NCI-H82 treated with DMSO at 0.1 percent for 48 hours (cell line): ENCODE data around the gene KCNAB1.

Source experiments
- DNase-seq: peaks from one replicate; lab custom pipeline; 2025; ENCODE audit not compliant: unreplicated experiment; lab: John Stamatoyannopoulos, UW

The KCNAB1 gene

GRCh38 chr3:156359368-156359767 is 239.0 kb downstream of the KCNAB1 start:
- DNase-seq = no peak

- DNase-seq = no peak
Observed at GRCh38 chr3:156360083-156360482, 239.7 kb downstream of the KCNAB1 start.

GRCh38 chr3:156360963-156361362 is 240.6 kb downstream of the KCNAB1 start:
- no peak for DNase-seq

GRCh38 chr3:156366559-156366958 is 246.2 kb downstream of the KCNAB1 start:
- DNase-seq = no peak

- no peak for DNase-seq
Observed at GRCh38 chr3:156368189-156368588, 247.8 kb downstream of the KCNAB1 start.

GRCh38 chr3:156371701-156372100 is 251.3 kb downstream of the KCNAB1 start:
- no peak for DNase-seq

- DNase-seq = no peak
Observed at GRCh38 chr3:156373095-156373494, 252.7 kb downstream of the KCNAB1 start.

- DNase-seq = no peak
Observed at GRCh38 chr3:156373654-156374053, 253.3 kb downstream of the KCNAB1 start.

- no peak for DNase-seq
Observed at GRCh38 chr3:156376199-156376598, 255.8 kb downstream of the KCNAB1 start.

- no peak for DNase-seq
Observed at GRCh38 chr3:156377266-156377665, 256.9 kb downstream of the KCNAB1 start.

- no peak for DNase-seq
Observed at GRCh38 chr3:156377718-156378117, 257.3 kb downstream of the KCNAB1 start.

GRCh38 chr3:156378871-156379270 is 258.5 kb downstream of the KCNAB1 start:
- DNase-seq = no peak

GRCh38 chr3:156379327-156379726 is 258.9 kb downstream of the KCNAB1 start:
- DNase-seq = no peak

GRCh38 chr3:156381253-156381652 is 260.9 kb downstream of the KCNAB1 start:
- DNase-seq = no peak

GRCh38 chr3:156382458-156383346 is 262.3 kb downstream of the KCNAB1 start:
- DNase-seq = no peak

- DNase-seq = no peak
Observed at GRCh38 chr3:156383441-156384025, 263.2 kb downstream of the KCNAB1 start.

GRCh38 chr3:156388497-156389448 is 268.4 kb downstream of the KCNAB1 start:
- no peak for DNase-seq

GRCh38 chr3:156389449-156389950 is 269.1 kb downstream of the KCNAB1 start:
- DNase-seq = no peak

GRCh38 chr3:156390846-156391245 is 270.5 kb downstream of the KCNAB1 start:
- DNase-seq = no peak

- no peak for DNase-seq
Observed at GRCh38 chr3:156395961-156396710, 275.8 kb downstream of the KCNAB1 start.
